Aorta (tissue), 5 donors: Measurements from ENCODE around the gene GABRD. TPM values are rescaled to one million over a fixed set of nuclear protein-coding genes. Genes with fewer than 3 reads are reported as not detected.

Experiments used
- ATAC-seq: fragments of 200-7000 bp; cut with Tn5 transposase; one replicate; pipeline ENCODE4 v1.9.1; 2022; ENCODE audit warnings: moderate library complexity; ENCODE audit not compliant: low FRiP score
- DNase-seq, 2 donors: peaks; one replicate each; pipeline ENCODE4 v3.0.0-alpha.2; 2020
- H3K27ac ChIP-seq, 2 donors: one replicate each; pipeline ENCODE4 v1.5.1; 2013; ENCODE audit warnings: low read length in 2 of 2, mild to moderate bottlenecking in 2 of 2, moderate library complexity in 2 of 2, control low read depth in 1 of 2, inconsistent platforms in 1 of 2, low read depth in 1 of 2
- H3K27me3 ChIP-seq, 2 donors: one replicate each; pipeline ENCODE4 v1.6.1; 2013; ENCODE audit warnings: control low read depth in 1 of 2, low read length in 1 of 2, mild to moderate bottlenecking in 1 of 2, moderate library complexity in 1 of 2; ENCODE audit not compliant: insufficient read depth in 2 of 2, control insufficient read depth in 1 of 2
- H3K36me3 ChIP-seq, 2 donors: one replicate each; pipeline ENCODE4 v1.6.1; 2013; ENCODE audit warnings: control low read depth in 1 of 2, low read length in 1 of 2, mild to moderate bottlenecking in 1 of 2; ENCODE audit not compliant: insufficient read depth in 2 of 2, control insufficient read depth in 1 of 2
- H3K4me1 ChIP-seq, 2 donors: one replicate each; pipeline ENCODE4 v1.6.1; 2013; ENCODE audit warnings: low read length in 2 of 2, control low read depth in 1 of 2, mild to moderate bottlenecking in 1 of 2, moderate library complexity in 1 of 2; ENCODE audit not compliant: insufficient read depth in 2 of 2, control insufficient read depth in 1 of 2
- H3K4me3 ChIP-seq, 2 donors: one replicate each; pipeline ENCODE4 v1.5.1; 2013; ENCODE audit warnings: low read length in 2 of 2, control low read depth in 1 of 2, mild to moderate bottlenecking in 1 of 2
- H3K9me3 ChIP-seq: one replicate; pipeline ENCODE4 v1.6.1; 2013; ENCODE audit warnings: mild to moderate bottlenecking, low read length; ENCODE audit not compliant: control insufficient read depth
- WGBS, 2 donors: extraction: QIAGEN DNeasy Blood & Tissue Kit; methylation state at CpG; one replicate each; pipeline ENCODE4 v1.1.7; 2013; 5-methylcytosine and 5-hydroxymethylcytosine counted together
- intact Hi-C, 2 donors: fragments of 100-400 bp; cut with DNase I; formaldehyde crosslinking; loops; one replicate each; pipeline versions ENCODE4 v1.14.2 to v1.15.0; 2022
- polyA plus RNA-seq, 2 donors: library from polyadenylated mRNA; stranded (reverse); fragments of 200-250 nt; gene quantifications; one replicate each; pipeline ENCODE4 v1.2.3, GENCODE V29; 2013
- total RNA-seq, 2 donors: library from RNA; stranded (reverse); fragmentation: NEBNext Ultra II Directional; extraction: Animal tissue kit (Norgen Biotek cat#: 25700); gene quantifications; one replicate each; pipeline ENCODE4 v1.2.1, GENCODE V29; 2021
- donor health status: healthy with polysubstance abuse.
- donor health status: Bipolar disorder and iron deficiency.
- donor health status: DM: no; HTN: no; CAD: no.
- donor health status: DM: no; HTN: no; CAD: no.
- donor health status: DM: yes; HTN: yes; CAD: no.

GABRD gene
- total and polyA plus RNA-seq, 4 donors, result 0.49 to 1.2 TPM; not detected in 2

- intact Hi-C loops, result no loop called here
- H3K4me3 ChIP-seq, result no peak overlapping the region
- peaks cover 0 to 2% of the 10 kb centered on the region in 2 donors for H3K27me3 ChIP-seq
- DNase-seq (no peak), ATAC-seq (no peak)
- no peaks in the 10 kb centered on the region for H3K9me3 ChIP-seq
- no peaks in the 10 kb centered on the region for H3K36me3 ChIP-seq
- H3K4me1 ChIP-seq, result no peaks in the 10 kb centered on the region
- no peak overlapping the region for H3K27ac ChIP-seq
- WGBS, 2 donors, result 76 to 85% methylated on average over 23 to 25 of the region's 25 CpGs
Observed at GRCh38 chr1:2021550-2021949, 2.4 kb downstream of the GABRD start.

- 62 to 66% methylated on average over 21 of the region's 21 CpGs for WGBS, 2 donors
- Histone ChIP-seq H3K9me3 (no peaks in the 10 kb centered on the region), H3K4me1 (no peaks in the 10 kb centered on the region), H3K27me3 (peaks cover 0 to 2% of the 10 kb centered on the region in 2 donors), H3K27ac (no peak overlapping the region), H3K36me3 (no peaks in the 10 kb centered on the region), H3K4me3 (no peak overlapping the region)
- intact Hi-C loops, result no loop called here
- ATAC-seq (no peak), DNase-seq (no peak)
Observed at GRCh38 chr1:2022063-2022770, 3.1 kb downstream of the GABRD start.

GRCh38 chr1:2023187-2023586 lies 4.0 kb downstream of the GABRD start:
- Histone ChIP-seq H3K36me3 (no peaks in the 10 kb centered on the region), H3K4me3 (no peak overlapping the region), H3K27me3 (peaks cover 0 to 2% of the 10 kb centered on the region in 2 donors), H3K27ac (no peak overlapping the region), H3K9me3 (no peaks in the 10 kb centered on the region), H3K4me1 (no peaks in the 10 kb centered on the region)
- intact Hi-C loops, result no loop called here
- 78 to 79% methylated on average over 9 of the region's 9 CpGs for WGBS, 2 donors
- ATAC-seq, result no peak
- DNase-seq, result no peak

- WGBS, 2 donors, result 88 to 89% methylated on average over 10 of the region's 10 CpGs
- Histone ChIP-seq H3K4me3 (no peak overlapping the region), H3K27ac (no peak overlapping the region), H3K27me3 (peaks cover 0 to 2% of the 10 kb centered on the region in 2 donors), H3K4me1 (no peaks in the 10 kb centered on the region), H3K36me3 (no peaks in the 10 kb centered on the region), H3K9me3 (no peaks in the 10 kb centered on the region)
- no peak for ATAC-seq
- no peak for DNase-seq
- intact Hi-C loops, result no loop called here
Observed at GRCh38 chr1:2024451-2024850, 5.3 kb downstream of the GABRD start.

GRCh38 chr1:2024887-2025286 lies 5.7 kb downstream of the GABRD start:
- Histone ChIP-seq H3K27me3 (peaks cover 0 to 2% of the 10 kb centered on the region in 2 donors), H3K4me1 (no peaks in the 10 kb centered on the region), H3K27ac (no peak overlapping the region), H3K9me3 (no peaks in the 10 kb centered on the region), H3K36me3 (no peaks in the 10 kb centered on the region), H3K4me3 (no peak overlapping the region)
- no peak for DNase-seq
- 86 to 93% methylated on average over 17 to 18 of the region's 18 CpGs for WGBS, 2 donors
- ATAC-seq, result no peak
- intact Hi-C loops, result no loop called here

- ATAC-seq, result no peak
- Histone ChIP-seq H3K4me3 (no peak overlapping the region), H3K36me3 (no peaks in the 10 kb centered on the region), H3K4me1 (no peaks in the 10 kb centered on the region), H3K9me3 (no peaks in the 10 kb centered on the region), H3K27me3 (no peaks in the 10 kb centered on the region), H3K27ac (no peak overlapping the region)
- 58 to 60% methylated on average over 38 to 39 of the region's 39 CpGs for WGBS, 2 donors
- intact Hi-C loops, result no loop called here
- no peak for DNase-seq
Observed at GRCh38 chr1:2025491-2025981, 6.4 kb downstream of the GABRD start.

DNA sequence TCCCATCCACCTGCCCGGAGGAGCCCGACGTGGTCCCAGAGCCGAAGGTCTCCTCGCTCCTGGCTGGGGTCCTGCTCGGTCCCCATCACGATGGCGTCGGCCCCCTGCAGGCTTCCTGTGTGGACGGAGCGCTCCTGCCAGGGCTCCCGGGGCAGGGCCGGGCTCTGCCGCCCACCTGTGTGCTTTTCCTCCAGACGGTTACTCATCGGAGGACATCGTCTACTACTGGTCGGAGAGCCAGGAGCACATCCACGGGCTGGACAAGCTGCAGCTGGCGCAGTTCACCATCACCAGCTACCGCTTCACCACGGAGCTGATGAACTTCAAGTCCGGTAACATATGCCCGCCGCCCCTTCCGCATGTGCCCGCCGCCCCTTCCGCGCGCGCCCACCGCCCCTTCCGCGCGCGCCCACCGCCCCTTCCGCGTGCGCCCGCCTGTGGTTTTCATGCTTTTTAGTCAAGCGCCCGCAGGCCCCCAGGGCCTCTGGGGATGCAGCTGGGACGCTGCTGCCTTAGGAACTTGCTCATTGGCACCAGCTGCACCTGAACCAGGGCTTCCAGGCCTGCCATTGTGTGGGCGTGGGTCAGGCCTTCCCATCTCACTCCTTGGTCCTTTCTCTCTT lies 8.9 kb downstream of the GABRD start:
- H3K27ac ChIP-seq, result no peak overlapping the region
- no peaks in the 10 kb centered on the region for H3K4me1 ChIP-seq
- H3K9me3 ChIP-seq, result no peaks in the 10 kb centered on the region
- no peak for ATAC-seq
- intact Hi-C loops, result no loop called here
- H3K36me3 ChIP-seq, result no peaks in the 10 kb centered on the region
- no peaks in the 10 kb centered on the region for H3K27me3 ChIP-seq
- 88% methylated on average over 46 of the region's 46 CpGs for WGBS, 2 donors
- no peak for DNase-seq
- H3K4me3 ChIP-seq, result no peak overlapping the region

DNA sequence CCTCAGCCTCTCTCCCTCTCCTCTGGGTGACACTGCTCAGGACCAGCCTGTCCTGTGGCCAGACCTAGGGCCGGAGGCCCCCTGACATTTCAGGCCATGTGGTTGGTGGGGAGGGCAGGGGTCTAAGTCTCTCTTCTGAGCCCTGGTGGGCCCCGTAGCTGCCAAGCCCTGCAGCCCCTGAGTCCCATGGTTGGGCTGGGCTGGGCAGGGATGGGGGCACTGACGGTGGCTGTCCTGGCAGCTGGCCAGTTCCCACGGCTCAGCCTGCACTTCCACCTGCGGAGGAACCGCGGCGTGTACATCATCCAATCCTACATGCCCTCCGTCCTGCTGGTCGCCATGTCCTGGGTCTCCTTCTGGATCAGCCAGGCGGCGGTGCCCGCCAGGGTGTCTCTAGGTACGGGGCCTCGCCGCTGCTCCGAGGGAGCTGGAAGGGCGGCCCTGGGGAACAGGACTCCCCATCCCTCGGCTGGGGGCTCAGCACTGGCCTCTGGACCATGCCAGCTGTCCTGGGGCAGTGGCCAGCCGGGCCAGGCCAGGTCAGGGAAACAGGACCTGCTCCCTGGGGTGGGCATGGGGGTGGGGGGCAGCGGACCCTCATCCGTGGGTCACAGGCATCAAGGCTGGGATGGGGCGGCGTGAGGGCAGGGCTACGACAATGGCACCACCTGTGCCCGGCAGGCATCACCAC lies 9.9 kb downstream of the GABRD start:
- no peak overlapping the region for H3K27ac ChIP-seq
- ATAC-seq, result no peak
- H3K4me1 ChIP-seq, result no peaks in the 10 kb centered on the region
- no peak for DNase-seq
- no peaks in the 10 kb centered on the region for H3K27me3 ChIP-seq
- no peaks in the 10 kb centered on the region for H3K9me3 ChIP-seq
- no peak overlapping the region for H3K4me3 ChIP-seq
- intact Hi-C loops, result no loop called here
- 80% methylated on average over 26 of the region's 26 CpGs for WGBS, 2 donors
- H3K36me3 ChIP-seq, result no peaks in the 10 kb centered on the region
